Activated CD4-positive, alpha-beta T cell treated with anti-CD3 and anti-CD28 coated beads for 36 hours (primary cell): ENCODE measurements around the gene NLRC4. TPM values are rescaled to one million over a fixed set of nuclear protein-coding genes. Genes with fewer than 3 reads are reported as not detected.
A peak's percentile ranks its signal among the peaks of the same experiment; 100 is the strongest.
"Not testable (repeated sequence)": the region's sequence is repeated elsewhere in the genome, so short reads cannot be mapped to it uniquely, and the experiment has no call there.

Experiments
- ATAC-seq: fragments of 200-7000 bp; cut with Tn5 transposase; one replicate; pipeline ENCODE4 v1.10.0; 2021; ENCODE audit warnings: mild to moderate bottlenecking, moderate library complexity
- CTCF ChIA-PET: fragments of 350-600 bp; sonication (Branson Sonifier 250); formaldehyde crosslinking; loops from one replicate; lab custom pipeline; 2021; ENCODE audit warnings: antibody characterized with exemption; lab: Charles Lee
- POLR2A ChIA-PET: fragments of 350-600 bp; sonication (Branson Sonifier 250); formaldehyde crosslinking; loops from one replicate; lab custom pipeline; 2021; ENCODE audit warnings: antibody characterized with exemption, inconsistent platforms; lab: Charles Lee
- DNase-seq: peaks from one replicate; pipeline ENCODE4 v3.0.0-alpha.2; 2020
- H3K27ac Mint-ChIP-seq: one replicate; pipeline ENCODE4 v1.8.0; 2021; ENCODE audit warnings: mixed read lengths
- H3K27me3 Mint-ChIP-seq: one replicate; pipeline ENCODE4 v1.8.0; 2021; ENCODE audit warnings: mixed read lengths
- H3K36me3 Mint-ChIP-seq: one replicate; pipeline ENCODE4 v1.8.0; 2021; ENCODE audit warnings: low read depth, mixed read lengths
- H3K4me1 Mint-ChIP-seq: one replicate; pipeline ENCODE4 v1.8.0; 2021; ENCODE audit warnings: mixed read lengths
- H3K4me3 Mint-ChIP-seq: one replicate; pipeline ENCODE4 v1.8.0; 2021; ENCODE audit warnings: mild to moderate bottlenecking, moderate library complexity, mixed read lengths
- H3K9me3 Mint-ChIP-seq: one replicate; pipeline ENCODE4 v1.8.0; 2021; ENCODE audit warnings: low read depth, mixed read lengths
- intact Hi-C, 2 experiments: fragments of 100-400 bp; cut with DNase I in 1 of 2; cut with micrococcal nuclease in 1 of 2; formaldehyde crosslinking; loops; one replicate each; pipeline versions ENCODE4 v1.14.2 to v1.15.1; 2022 to 2024; cut with DNase I, micrococcal nuclease
- total RNA-seq, 2 experiments: library from RNA; stranded (reverse); gene quantifications; one replicate each; pipeline ENCODE4 v1.2.3, GENCODE V29; 2021

Gene NLRC4
- under 1 TPM; 0.07 to 0.23 TPM for total RNA-seq

DNA sequence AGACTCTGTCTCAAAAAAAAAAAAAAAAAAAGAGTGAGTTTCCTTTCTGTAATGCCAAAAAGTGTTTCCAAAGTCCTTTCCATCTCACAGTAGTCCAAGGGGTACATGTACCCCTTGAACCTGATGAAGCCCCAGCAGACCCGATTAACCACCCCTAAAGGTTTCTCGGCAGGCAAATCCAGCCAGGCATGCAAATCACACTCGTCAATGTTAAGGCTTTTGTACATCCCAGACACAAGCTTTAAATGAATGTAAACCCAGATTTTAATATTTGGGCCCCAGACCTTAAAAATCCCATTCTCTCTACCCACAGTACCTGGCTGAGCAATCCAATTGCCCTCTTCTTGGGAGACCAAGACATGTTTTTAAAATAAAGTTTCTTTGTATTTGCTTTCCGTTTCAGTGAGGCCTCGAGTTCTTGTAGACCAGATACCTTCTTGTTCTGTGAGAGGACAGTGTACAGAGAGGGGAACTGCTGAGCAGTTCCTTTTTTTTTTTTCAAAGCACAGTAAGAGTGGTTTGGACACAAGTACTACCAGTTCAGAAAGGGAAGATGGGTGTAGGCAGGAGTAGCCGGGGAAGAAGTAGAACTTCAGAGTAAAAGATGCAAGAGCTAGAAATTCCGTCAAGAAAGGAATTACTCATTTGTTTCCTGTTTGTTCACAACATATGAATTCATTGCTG, at the start of gene NLRC4:
Gene NLRC4, minus strand, starts transcription at position 465 of the 684 bp plus-strand sequence. CDS start 8,111 bp downstream, outside the sequence.
- CTCF ChIA-PET = no interaction called here
- Mint-ChIP-seq H3K4me3 (no peak within 1 kb of the TSS), H3K4me1 (peaks cover 4% of the 10 kb centered on the region), H3K36me3 (no peaks in the 10 kb centered on the region), H3K27ac (peak within 1 kb of the TSS; percentile 80), H3K9me3 (no peaks in the 10 kb centered on the region), H3K27me3 (no peaks in the 10 kb centered on the region)
- POLR2A ChIA-PET = interaction anchor here (0.6 kb wide), 2 partner anchors 17 to 235 kb away, joined by 3 read pairs; no protein-coding TSS in a partner anchor
- intact Hi-C loops = no loop called here
- peak; percentile 66 for ATAC-seq
- DNase-seq = no peak

DNA sequence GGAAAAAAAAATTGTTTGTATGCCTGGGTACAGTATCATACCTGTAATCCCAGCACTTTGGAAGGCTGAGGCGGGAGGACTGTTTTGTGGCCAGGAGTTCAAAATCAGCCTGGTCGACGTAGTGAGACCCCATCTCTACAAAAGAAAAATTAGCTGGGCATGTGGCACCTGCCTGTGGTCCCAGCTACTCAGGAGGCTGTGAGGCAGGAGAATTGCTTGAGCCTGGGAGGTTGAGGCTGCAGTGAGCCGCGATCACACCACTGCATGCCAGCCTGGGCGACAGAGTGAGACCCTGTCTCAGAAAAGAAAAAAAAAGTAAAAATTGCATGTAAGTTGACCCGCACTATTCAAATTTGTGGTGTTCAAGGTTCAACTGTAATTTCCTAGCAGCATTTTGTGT, 45.9 kb upstream of the NLRC4 start:
- intact Hi-C loops = no loop called here
- DNase-seq (no peak), ATAC-seq (no peak)
- no peaks in the 10 kb centered on the region for H3K27me3 Mint-ChIP-seq
- no peak overlapping the region for H3K27ac Mint-ChIP-seq
- ChIA-PET POLR2A (no interaction called here), CTCF (no interaction called here)
- H3K9me3 Mint-ChIP-seq = no peaks in the 10 kb centered on the region
- H3K4me1 Mint-ChIP-seq = no peaks in the 10 kb centered on the region
- no peak overlapping the region for H3K4me3 Mint-ChIP-seq
- H3K36me3 Mint-ChIP-seq = peaks cover 13% of the 10 kb centered on the region

DNA sequence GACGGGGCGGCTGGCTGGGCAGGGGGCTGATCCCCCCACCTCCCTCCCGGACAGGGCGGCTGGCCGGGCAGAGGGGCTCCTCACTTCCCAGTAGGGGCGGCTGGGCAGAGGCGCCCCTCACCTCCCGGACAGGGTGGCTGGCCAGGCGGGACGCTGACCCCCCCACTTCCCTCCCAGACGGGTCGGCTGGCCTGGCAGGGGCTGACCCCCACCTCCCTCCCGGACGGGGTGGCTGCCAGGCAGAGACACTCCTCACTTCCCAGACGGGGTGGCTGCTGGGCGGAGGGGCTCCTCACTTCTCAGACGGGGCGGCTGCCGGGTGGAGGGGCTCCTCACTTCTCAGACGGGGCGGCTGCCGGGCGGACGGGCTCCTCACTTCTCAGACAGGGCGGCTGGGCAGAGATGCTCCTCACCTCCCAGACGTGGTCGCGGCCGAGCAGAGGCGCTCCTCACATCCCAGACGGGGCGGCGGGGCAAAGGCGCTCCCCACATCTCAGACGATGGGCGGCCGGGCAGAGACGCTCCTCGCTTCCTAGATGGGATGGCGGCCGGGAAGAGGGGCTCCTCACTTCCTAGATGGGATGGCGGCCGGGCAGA, 29.4 kb upstream of the NLRC4 start:
- H3K9me3 Mint-ChIP-seq, CTCF ChIA-PET, ATAC-seq, POLR2A ChIA-PET, H3K27me3 Mint-ChIP-seq, H3K4me3 Mint-ChIP-seq, H3K4me1 Mint-ChIP-seq, intact Hi-C loops, DNase-seq, H3K27ac Mint-ChIP-seq: not testable (repeated sequence)
- peaks cover 19% of the 10 kb centered on the region for H3K36me3 Mint-ChIP-seq

DNA sequence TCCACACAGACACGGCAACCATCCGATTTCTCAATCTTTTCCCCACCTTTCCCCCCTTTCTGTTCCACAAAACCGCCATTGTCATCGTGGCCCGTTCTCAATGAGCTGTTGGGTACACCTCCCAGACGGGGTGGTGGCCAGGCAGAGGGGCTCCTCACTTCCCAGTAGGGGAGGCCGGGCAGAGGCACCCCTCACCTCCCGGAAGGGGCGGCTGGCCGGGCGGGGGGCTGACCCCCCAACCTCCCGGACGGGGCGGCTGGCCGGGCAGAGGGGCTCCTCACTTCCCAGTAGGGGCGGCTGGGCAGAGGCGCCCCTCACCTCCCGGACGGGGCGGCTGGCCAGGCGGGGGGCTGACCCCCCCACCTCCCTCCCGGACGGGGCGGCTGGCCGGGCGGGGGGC, 28.8 kb upstream of the NLRC4 start:
- DNase-seq, intact Hi-C loops: not testable (repeated sequence)
- H3K4me1 Mint-ChIP-seq = peaks cover 13% of the 10 kb centered on the region

DNA sequence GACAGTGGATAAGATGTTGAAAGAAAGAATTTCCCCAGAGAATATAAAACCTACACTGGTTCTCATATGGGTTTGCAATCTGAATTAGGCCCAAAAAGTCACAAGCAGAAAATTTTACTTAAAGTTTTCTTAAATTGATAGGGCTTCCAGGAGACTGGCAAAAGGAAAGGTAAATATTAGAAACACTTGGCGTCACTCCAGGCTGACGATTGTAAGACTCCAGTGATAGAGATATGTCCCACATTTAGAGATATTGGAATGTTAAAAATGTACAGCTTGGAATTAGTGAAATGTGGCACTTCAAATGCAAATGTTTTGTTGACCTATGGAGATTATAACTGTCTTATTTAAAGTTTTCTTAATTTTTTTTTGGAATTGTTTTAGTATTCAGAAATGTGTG, 27.1 kb upstream of the NLRC4 start:
- intact Hi-C loops = no loop called here
- no peak for ATAC-seq
- Mint-ChIP-seq H3K9me3 (peaks cover 2% of the 10 kb centered on the region), H3K4me3 (no peak overlapping the region), H3K4me1 (peaks cover 20% of the 10 kb centered on the region), H3K36me3 (peaks cover 19% of the 10 kb centered on the region), H3K27ac (no peak overlapping the region), H3K27me3 (no peaks in the 10 kb centered on the region)
- DNase-seq = no peak
- ChIA-PET CTCF (interaction anchor here (2.1 kb wide), 1 partner anchor 10 kb away, joined by 5 read pairs; no protein-coding TSS in a partner anchor), POLR2A (no interaction called here)

More for the DNA sequence above, 28.8 kb upstream of the NLRC4 start:
- H3K27ac Mint-ChIP-seq, H3K9me3 Mint-ChIP-seq, H3K4me3 Mint-ChIP-seq, POLR2A ChIA-PET, CTCF ChIA-PET, ATAC-seq, H3K27me3 Mint-ChIP-seq: not testable (repeated sequence)
- H3K36me3 Mint-ChIP-seq = peaks cover 19% of the 10 kb centered on the region

DNA sequence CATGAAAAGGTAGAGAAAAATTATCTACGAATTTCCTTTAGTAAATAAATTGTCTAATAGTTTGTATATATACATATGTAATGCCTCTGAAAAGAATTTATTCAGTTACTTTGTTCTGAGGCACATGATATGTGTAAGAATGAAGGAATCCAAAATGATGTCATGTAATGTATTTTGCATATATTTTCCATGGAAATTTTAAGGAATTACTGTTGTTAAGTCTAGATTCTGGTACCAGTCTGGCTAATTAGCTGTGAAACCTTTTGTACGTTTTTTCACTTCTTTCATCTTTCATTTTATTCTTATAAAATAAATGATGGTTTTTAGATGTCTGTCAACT, 25.3 kb upstream of the NLRC4 start:
- H3K4me1 Mint-ChIP-seq = peaks cover 26% of the 10 kb centered on the region
- ChIA-PET CTCF (interaction anchor here (2.1 kb wide), 1 partner anchor 8 kb away, joined by 5 read pairs; no protein-coding TSS in a partner anchor), POLR2A (no interaction called here)

GRCh38 chr2:32289165-32289999, 24.7 kb upstream of the NLRC4 start:
- Mint-ChIP-seq H3K9me3 (peaks cover 2% of the 10 kb centered on the region), H3K27ac (peak overlapping the region; percentile 44), H3K4me1 (peaks cover 31% of the 10 kb centered on the region), H3K4me3 (no peak overlapping the region), H3K27me3 (no peaks in the 10 kb centered on the region), H3K36me3 (peaks cover 20% of the 10 kb centered on the region)
- ChIA-PET CTCF (interaction anchor here (0.6 kb wide), 1 partner anchor 89 kb away, joined by 7 read pairs; no protein-coding TSS in a partner anchor), POLR2A (no interaction called here)
- ATAC-seq = peak; percentile 77
- no peak for DNase-seq
- intact Hi-C loops = no loop called here

More for the DNA sequence above, 25.3 kb upstream of the NLRC4 start:
- Mint-ChIP-seq H3K27ac (no peak overlapping the region), H3K27me3 (no peaks in the 10 kb centered on the region), H3K4me3 (no peak overlapping the region), H3K9me3 (peaks cover 2% of the 10 kb centered on the region), H3K36me3 (peaks cover 19% of the 10 kb centered on the region)
- intact Hi-C loops = no loop called here
- DNase-seq (no peak), ATAC-seq (no peak)

DNA sequence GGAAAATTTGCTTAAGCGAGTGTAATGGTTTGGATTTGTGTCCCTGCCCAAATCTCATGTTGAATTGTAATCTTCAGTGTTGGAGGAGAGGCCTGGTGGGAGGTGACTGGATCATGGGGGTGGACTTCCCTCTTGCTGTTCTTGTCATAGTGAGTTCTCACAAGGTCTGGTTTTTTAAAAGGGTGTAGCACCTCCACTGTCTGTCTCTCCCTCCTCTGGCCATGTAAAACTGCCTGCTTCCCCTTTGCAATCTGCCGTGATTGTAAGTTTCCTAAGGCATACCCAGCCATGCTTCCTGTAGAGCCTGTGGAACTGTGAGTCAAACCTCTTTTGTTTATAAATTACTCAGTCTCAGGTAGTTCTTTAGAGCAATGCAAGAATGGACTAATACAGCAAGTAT, 19.6 kb upstream of the NLRC4 start:
- H3K27me3 Mint-ChIP-seq = no peaks in the 10 kb centered on the region
- intact Hi-C loops = no loop called here
- no peaks in the 10 kb centered on the region for H3K9me3 Mint-ChIP-seq
- ATAC-seq = peak; percentile 78
- POLR2A ChIA-PET = no interaction called here
- CTCF ChIA-PET = no interaction called here
- peaks cover 29% of the 10 kb centered on the region for H3K36me3 Mint-ChIP-seq
- peak; percentile 14 for DNase-seq
- H3K27ac Mint-ChIP-seq = peak overlapping the region; percentile 29
- no peak overlapping the region for H3K4me3 Mint-ChIP-seq
- H3K4me1 Mint-ChIP-seq = peaks cover 50% of the 10 kb centered on the region

GRCh38 chr2:32278478-32278853, 13.8 kb upstream of the NLRC4 start:
- DNase-seq = no peak
- H3K4me3 Mint-ChIP-seq = peak overlapping the region; percentile 94
- CTCF ChIA-PET = interaction anchor here (1.0 kb wide), 1 partner anchor 94 kb away, joined by 4 read pairs; no protein-coding TSS in a partner anchor
- H3K27ac Mint-ChIP-seq = peak overlapping the region; percentile 86
- no peaks in the 10 kb centered on the region for H3K9me3 Mint-ChIP-seq
- H3K4me1 Mint-ChIP-seq = peaks cover 29% of the 10 kb centered on the region
- H3K27me3 Mint-ChIP-seq = no peaks in the 10 kb centered on the region
- POLR2A ChIA-PET = no interaction called here
- H3K36me3 Mint-ChIP-seq = peaks cover 14% of the 10 kb centered on the region
- no peak for ATAC-seq
- intact Hi-C loops = loop anchor here (5.0 kb wide), 3 partner anchors 79 to 266 kb away; partner anchors contain the start of genes BIRC6 (in 1 of the 2), MEMO1 (in 1 of the 2) and SLC30A6 (in 1 of the 2)

DNA sequence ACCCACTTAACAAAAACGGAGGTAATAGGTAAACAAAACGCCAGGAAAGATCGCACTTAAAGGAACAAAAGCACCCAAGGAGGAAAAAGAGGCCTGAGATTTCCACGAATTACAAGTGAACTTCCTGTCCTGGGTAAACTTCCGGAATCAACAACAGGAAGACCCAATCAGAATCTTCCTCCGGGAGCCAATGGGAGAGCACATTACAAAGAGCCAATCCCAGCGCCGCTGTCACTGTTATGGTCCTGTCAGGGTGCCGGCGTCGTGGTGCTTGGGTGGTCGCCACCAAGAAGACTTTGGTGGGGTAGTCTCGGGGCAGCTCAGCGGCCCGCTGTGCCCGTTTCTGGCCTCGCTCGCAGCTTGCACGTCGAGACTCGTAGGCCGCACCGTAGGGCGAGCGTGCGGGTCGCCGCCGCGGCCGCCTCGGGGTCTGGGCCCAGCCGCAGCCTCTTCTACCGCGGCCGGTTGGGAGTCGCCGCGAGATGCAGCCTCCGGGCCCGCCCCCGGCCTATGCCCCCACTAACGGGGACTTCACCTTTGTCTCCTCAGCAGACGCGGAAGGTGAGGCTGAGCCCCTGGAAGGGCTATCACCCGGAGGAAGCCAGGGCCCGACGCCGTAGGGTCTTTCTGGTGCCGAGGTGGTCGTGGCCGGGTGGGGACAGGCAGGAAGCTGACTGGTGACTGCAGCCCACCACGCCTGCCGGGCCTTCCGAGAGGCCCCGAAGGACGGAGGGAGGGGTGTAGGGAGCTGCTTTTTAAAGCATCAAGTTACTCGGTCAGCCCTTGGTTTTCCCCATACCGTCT, 13.2 kb upstream of the NLRC4 start, which contains the start of gene YIPF4:
Gene YIPF4, plus strand, starts transcription at position 231 of the 804 bp plus-strand sequence. Its CDS starts 252 bp downstream, at position 483.
- intact Hi-C loops = loop anchor here (1.0 to 5.0 kb wide), 8 partner anchors 79 to 350 kb away; partner anchors contain the start of genes BIRC6 (in 2 of the 2), SLC30A6 (in 2 of the 2), DPY30 (in 1 of the 2) and MEMO1 (in 1 of the 2)
- peaks cover 10% of the 10 kb centered on the region for H3K36me3 Mint-ChIP-seq
- peaks cover 24% of the 10 kb centered on the region for H3K4me1 Mint-ChIP-seq
- H3K27me3 Mint-ChIP-seq = no peaks in the 10 kb centered on the region
- peak within 1 kb of the TSS; percentile 94 for H3K4me3 Mint-ChIP-seq
- ATAC-seq (peak; percentile 99), DNase-seq (peak; percentile 89)
- POLR2A ChIA-PET = no interaction called here
- CTCF ChIA-PET = interaction anchor here (1.0 kb wide), 1 partner anchor 94 kb away, joined by 4 read pairs; no protein-coding TSS in a partner anchor
- no peaks in the 10 kb centered on the region for H3K9me3 Mint-ChIP-seq
- H3K27ac Mint-ChIP-seq = peak within 1 kb of the TSS; percentile 93
